NT2/D1 (cell line): Measurements from ENCODE around the gene DPYSL5.
"Not testable (repeated sequence)": the region's sequence is repeated elsewhere in the genome, so short reads cannot be mapped to it uniquely, and the experiment has no call there.

Experiments used
- DNase-seq: peaks from one replicate; pipeline ENCODE4 v3.0.0-alpha.2; 2011; ENCODE audit warnings: low read depth, low spot score
- H3K27me3 ChIP-seq: 2 replicates; pipeline ENCODE4 v1.6.0; 2011; ENCODE audit warnings: mild to moderate bottlenecking; ENCODE audit not compliant: insufficient read length, insufficient read depth
- H3K36me3 ChIP-seq: 2 replicates; pipeline ENCODE4 v1.6.1; 2011; ENCODE audit warnings: mild to moderate bottlenecking, low read length, mixed read lengths; ENCODE audit not compliant: insufficient read depth, insufficient read length
- H3K4me1 ChIP-seq: 2 replicates; pipeline ENCODE4 v1.5.1; 2011; ENCODE audit not compliant: insufficient read depth, insufficient read length
- H3K4me3 ChIP-seq: 2 replicates; pipeline ENCODE4 v1.5.1; 2011; ENCODE audit warnings: low read depth; ENCODE audit not compliant: insufficient read length
- H3K9ac ChIP-seq: 2 replicates; pipeline ENCODE4 v1.6.0; 2011; ENCODE audit warnings: low read depth; ENCODE audit not compliant: insufficient read length
- H3K9me3 ChIP-seq: 2 replicates; pipeline ENCODE4 v1.5.1; 2011; ENCODE audit warnings: mild to moderate bottlenecking, low read length; ENCODE audit not compliant: insufficient read depth
- SUZ12 ChIP-seq: IDR thresholded peaks from 2 replicates; pipeline ENCODE4 v1.6.1; 2011; ENCODE audit not compliant: insufficient read length, insufficient read depth; ENCODE audit errors: extremely low read depth
- YY1 ChIP-seq: IDR thresholded peaks from 2 replicates; pipeline ENCODE4 v1.6.1; 2011; ENCODE audit not compliant: insufficient read length, insufficient read depth
- ZNF274 ChIP-seq: IDR thresholded peaks from 2 replicates; pipeline ENCODE4 v1.6.1; 2011; ENCODE audit warnings: mild to moderate bottlenecking, low read depth, low read length

DPYSL5 gene

DNA sequence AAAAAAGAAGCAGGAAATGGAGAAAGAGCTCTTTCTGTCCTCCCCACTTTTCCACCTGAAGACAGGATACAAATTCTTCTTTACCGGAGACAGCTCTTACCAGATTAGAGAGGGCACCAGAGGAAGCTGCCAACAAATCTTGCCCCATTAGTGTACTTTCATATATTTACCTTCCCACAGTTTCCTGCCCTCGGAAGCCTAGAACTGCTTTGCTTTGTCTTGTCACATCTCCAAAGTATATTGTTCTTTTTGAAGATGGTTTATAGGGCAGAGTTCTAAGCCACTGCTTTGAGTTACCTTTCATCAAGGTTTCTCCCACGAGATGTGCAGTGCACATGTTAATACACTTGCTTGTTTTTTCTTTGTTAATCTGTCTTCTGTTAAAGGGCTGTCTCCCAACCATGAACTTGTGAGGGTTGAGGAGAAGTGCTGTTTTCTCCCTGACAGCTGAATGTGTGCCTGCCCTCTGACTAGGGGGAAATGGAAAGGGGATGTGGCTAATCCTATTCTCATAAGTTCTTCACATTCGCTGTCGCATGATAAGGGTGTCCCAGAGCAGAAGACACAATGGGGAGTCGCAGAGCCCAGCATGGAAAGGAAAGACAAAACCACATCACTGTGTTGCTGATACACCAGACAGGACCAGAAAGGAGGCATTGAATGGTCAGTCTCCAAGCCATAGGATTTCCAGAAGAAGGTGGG lies 37.9 kb upstream of the DPYSL5 start:
- Histone ChIP-seq H3K4me3 (no peak overlapping the region), H3K4me1 (no peaks in the 10 kb centered on the region), H3K27me3 (no peaks in the 10 kb centered on the region), H3K9me3 (no peaks in the 10 kb centered on the region; the same call in 1 of the 2 replicates), H3K36me3 (no peaks in the 10 kb centered on the region), H3K9ac (no peak overlapping the region)
- no peak for DNase-seq
- TF ChIP-seq YY1 (no peak), ZNF274 (no peak), SUZ12 (no peak)

DNA sequence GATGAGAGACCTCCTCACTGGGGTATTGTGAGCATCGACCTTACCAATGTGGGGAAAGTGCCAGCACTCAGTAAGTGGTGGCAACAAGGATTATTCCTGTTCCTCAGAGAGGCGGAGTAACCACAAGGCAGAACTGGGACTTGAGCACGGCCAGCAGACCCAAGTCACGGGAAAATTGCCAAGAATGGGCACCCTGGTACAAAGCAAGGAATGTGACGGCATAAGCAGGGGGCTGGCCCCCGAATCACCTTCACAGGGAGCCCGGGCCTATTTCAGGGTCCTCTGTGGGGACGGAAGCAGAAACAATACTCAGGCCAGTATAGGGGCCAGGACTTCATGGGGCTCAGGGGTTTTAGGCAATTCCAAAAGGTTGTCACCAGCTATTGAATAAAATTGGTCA lies 36.7 kb upstream of the DPYSL5 start:
- Histone ChIP-seq H3K9ac (no peak overlapping the region), H3K27me3 (no peaks in the 10 kb centered on the region), H3K36me3 (no peaks in the 10 kb centered on the region), H3K4me3 (no peak overlapping the region), H3K9me3 (no peaks in the 10 kb centered on the region; the same call in 1 of the 2 replicates), H3K4me1 (no peaks in the 10 kb centered on the region)
- no peak for DNase-seq
- no peak for TF ChIP-seq ZNF274
- TF ChIP-seq YY1 = no peak
- TF ChIP-seq SUZ12 = no peak

DNA sequence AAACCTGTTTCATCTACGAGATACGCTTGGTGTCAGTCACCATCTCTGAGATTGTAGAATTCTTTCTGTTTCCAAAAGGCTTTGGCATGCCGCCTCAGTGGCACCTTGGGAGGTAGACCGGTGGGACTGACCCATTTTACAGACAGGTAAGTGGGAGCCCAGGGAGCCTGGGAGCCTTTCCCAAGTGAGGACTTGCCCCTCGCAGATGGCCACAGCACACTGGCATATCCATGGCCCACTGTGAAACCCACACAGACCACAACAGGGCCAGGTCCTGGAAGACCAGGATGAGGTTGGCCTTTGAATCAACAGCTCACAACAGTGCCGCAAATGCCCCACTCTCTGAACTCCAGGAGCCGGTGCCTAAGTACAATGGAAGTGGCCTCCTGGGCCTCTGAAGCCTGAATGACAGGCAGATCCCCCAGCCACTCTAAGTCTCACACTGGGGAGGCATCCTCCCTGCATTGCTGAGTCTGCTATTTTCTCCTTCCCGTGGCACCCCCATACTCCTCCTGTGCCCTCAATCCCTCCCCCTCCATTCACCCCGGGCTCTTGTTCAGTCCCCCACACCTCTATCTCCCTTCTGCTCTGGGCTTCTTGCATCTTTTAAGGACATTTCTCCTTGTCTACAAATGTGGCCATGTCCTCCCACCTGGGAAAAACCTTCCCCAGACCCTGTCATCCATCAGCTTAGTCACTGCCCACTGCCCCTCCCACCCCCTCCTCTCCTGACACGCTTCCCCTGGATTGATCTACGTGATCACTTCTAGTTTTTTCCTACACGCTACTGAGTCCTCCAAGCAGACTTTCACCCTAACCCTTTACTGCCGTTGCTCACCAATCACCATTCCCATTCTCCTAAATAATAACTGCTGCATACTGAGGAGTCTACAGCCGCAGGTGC lies 35.9 kb upstream of the DPYSL5 start:
- TF ChIP-seq SUZ12 (no peak), YY1 (no peak), ZNF274 (no peak)

DNA sequence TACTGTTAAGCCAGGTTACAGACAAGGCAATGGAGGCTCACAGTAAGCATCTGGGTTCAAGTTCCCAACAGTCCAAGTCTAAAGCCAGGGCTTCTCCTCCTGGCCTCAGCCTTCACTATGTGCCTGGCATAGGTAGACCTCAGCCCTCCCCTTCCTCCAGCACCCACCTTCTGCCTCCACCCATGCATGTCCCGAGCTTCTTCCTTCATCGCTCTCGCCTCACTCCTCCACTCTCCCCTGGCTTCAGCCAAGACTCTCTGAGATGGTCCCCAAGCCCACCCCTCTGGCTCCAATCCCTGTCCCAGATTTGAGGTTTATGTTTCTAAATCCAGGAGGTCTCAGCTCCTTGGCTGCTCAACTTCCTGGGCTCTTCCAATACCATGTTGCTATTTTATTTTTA lies 35.2 kb upstream of the DPYSL5 start:
- DNase-seq = no peak
- H3K9ac ChIP-seq = no peak overlapping the region
- H3K9me3 ChIP-seq = no peaks in the 10 kb centered on the region; the same call in 1 of the 2 replicates
- H3K27me3 ChIP-seq = no peaks in the 10 kb centered on the region
- H3K36me3 ChIP-seq = no peaks in the 10 kb centered on the region
- TF ChIP-seq ZNF274 (no peak), YY1 (no peak), SUZ12 (no peak)
- H3K4me3 ChIP-seq = no peak overlapping the region
- H3K4me1 ChIP-seq = no peaks in the 10 kb centered on the region

More for the DNA sequence above, 35.9 kb upstream of the DPYSL5 start:
- no peak overlapping the region for H3K4me3 ChIP-seq
- no peak for DNase-seq
- H3K36me3 ChIP-seq = no peaks in the 10 kb centered on the region
- H3K27me3 ChIP-seq = no peaks in the 10 kb centered on the region
- no peaks in the 10 kb centered on the region for H3K4me1 ChIP-seq
- no peak overlapping the region for H3K9ac ChIP-seq
- no peaks in the 10 kb centered on the region; the same call in 1 of the 2 replicates for H3K9me3 ChIP-seq

DNA sequence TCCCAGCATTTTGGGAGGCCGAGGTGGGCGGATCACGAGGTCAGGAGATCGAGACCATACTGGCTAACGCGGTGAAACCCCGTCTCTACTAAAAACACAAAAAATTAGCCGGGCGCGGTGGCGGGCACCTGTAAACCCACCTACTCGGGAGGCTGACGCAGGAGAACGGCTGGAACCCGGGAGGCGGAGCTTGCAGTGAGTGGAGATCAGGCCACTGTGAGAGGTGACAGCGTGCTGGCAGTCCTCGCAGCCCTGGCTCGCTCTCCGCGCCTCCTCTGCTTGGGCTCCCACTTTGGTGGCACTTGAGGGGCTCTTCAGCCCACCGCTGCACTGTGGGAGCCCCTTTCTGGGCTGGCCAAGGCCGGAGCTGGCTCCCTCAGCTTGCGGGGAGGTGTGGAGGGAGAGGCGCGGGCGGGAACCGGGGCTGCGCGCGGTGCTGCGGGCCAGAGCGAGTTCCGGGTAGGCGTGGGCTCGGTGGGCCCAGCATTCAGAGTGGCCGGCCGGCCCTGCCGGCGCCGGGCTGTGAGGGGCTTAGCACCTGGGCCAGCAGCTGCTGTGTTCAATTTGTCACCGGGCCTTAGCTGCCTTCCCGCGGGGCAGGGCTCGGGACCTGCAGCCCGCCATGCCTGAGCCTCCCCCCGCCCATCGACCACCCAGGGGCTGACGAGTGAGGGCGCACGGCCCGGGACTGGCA lies 33.7 kb upstream of the DPYSL5 start:
- H3K4me1 ChIP-seq, DNase-seq, H3K27me3 ChIP-seq, H3K36me3 ChIP-seq, H3K4me3 ChIP-seq, H3K9ac ChIP-seq, H3K9me3 ChIP-seq: not testable (repeated sequence)

DNA sequence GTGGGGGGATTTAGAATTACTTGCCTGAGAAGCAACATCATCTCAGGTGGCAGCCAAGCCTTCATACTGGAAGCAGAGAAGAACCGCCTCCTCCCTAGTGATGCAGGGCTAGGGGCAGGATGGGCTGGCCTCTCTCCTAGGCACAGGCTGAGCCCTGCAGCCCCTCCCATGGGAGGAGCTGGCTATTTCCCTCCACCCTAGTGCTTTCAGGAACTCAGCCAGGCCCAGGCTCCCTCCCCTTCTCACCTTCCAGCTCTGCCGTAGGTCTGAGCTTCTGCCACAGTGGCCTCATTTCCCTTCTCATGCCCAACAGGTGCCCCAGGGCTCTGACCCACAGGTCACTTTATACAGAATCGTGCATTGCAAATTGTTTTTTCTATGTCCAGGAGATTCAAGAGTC lies 31.0 kb upstream of the DPYSL5 start:
- DNase-seq = peak; percentile 36
- no peak for TF ChIP-seq YY1
- TF ChIP-seq SUZ12 = no peak
- no peak for TF ChIP-seq ZNF274
- no peaks in the 10 kb centered on the region for H3K4me1 ChIP-seq
- H3K4me3 ChIP-seq = no peak overlapping the region
- H3K36me3 ChIP-seq = no peaks in the 10 kb centered on the region
- H3K9me3 ChIP-seq = no peaks in the 10 kb centered on the region; the same call in 1 of the 2 replicates
- no peak overlapping the region for H3K9ac ChIP-seq
- no peaks in the 10 kb centered on the region for H3K27me3 ChIP-seq

DNA sequence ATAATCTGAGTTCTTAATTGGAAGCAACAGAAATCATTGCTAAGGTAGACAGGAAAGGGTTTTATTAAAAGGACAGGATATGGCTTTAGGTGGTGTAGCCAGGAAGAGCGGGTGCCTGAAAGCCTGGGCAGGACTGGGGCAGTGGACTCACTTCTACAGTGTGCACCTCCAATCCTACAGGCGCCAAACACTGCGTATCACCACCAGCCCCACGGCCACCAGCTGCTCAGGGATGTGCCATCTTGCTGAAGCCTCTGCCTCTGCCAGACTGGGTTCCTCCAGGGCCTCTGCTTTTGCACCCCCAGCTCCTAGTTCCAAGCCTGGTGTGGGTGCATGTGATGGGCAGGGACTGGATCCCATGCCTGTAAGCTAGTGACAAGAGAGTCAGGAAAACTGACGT lies 29.7 kb upstream of the DPYSL5 start:
- no peak overlapping the region for H3K9ac ChIP-seq
- no peaks in the 10 kb centered on the region for H3K4me1 ChIP-seq
- DNase-seq = no peak
- H3K4me3 ChIP-seq = no peak overlapping the region
- H3K36me3 ChIP-seq = no peaks in the 10 kb centered on the region
- H3K9me3 ChIP-seq = no peaks in the 10 kb centered on the region; the same call in 1 of the 2 replicates
- TF ChIP-seq ZNF274 (no peak), YY1 (no peak), SUZ12 (no peak)
- H3K27me3 ChIP-seq = no peaks in the 10 kb centered on the region
